HG03095 (cell line): ENCODE results near the gene H1-8.
"Not testable (repeated sequence)": the region's sequence is repeated elsewhere in the genome, so short reads cannot be mapped to it uniquely, and the experiment has no call there.

Source experiments
- ATAC-seq: cut with Tn5 transposase; IDR thresholded peaks from one replicate; pipeline ENCODE4 v1.9.1; 2021; ENCODE audit warnings: moderate library complexity; ENCODE audit not compliant: unreplicated experiment

The H1-8 gene, protein sequence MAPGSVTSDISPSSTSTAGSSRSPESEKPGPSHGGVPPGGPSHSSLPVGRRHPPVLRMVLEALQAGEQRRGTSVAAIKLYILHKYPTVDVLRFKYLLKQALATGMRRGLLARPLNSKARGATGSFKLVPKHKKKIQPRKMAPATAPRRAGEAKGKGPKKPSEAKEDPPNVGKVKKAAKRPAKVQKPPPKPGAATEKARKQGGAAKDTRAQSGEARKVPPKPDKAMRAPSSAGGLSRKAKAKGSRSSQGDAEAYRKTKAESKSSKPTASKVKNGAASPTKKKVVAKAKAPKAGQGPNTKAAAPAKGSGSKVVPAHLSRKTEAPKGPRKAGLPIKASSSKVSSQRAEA

DNA sequence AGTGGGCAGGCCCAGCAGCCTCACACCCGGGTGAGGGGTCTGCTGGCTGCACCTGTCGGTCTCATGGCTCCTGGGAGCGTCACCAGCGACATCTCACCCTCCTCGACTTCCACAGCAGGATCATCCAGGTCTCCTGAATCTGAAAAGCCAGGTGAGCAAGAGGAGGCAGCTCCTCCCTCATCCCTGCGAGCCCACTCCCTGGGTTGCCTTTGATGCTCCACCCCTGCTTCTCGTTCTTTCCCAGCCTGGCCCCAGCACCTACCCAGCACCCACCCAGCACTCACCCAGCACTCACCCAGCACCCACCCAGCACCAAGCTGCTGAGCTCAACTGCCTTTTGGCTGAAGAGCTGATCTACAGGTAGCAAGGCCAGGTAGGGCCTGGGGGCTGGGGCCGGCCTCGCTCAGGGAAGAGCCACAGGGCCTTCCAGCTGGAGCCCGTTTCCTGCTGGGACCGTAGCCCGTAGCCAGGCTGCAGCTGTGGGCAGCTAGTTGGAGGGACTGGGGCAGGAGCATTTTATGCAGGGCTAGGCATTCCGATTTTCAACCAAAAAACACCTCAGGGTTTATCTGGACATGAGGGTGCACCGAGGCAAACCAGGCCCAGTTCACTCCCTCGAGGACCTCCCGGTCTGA is at the start of gene H1-8:
Gene H1-8 (plus strand): TSS at position 20 of the 635 bp plus-strand sequence. CDS start 44 bp downstream, at position 64.
- ATAC-seq = no peak

- ATAC-seq = no peak
Measured at GRCh38 chr3:129493206-129493605, 49.8 kb upstream of the H1-8 start.

DNA sequence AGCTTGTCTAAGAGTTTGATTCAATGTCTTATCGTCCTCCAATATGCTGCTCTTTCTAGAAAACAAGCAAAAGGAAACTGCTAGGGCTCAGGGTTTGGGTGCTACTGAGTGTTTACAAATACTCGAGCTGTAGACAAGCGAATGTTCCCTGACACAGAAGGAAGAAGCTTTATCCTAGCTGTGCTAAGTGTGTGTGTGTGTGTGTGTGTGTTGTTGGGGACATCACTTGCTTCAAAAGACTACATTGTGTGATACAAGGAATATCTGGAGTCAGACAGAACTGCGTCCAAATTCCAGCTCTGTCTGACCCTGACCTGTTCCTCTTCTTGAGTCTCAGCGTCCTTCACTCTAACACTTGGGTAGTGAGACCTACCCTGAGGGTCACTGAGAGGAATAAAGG is 48.5 kb upstream of the H1-8 start:
- not testable (repeated sequence) for ATAC-seq

DNA sequence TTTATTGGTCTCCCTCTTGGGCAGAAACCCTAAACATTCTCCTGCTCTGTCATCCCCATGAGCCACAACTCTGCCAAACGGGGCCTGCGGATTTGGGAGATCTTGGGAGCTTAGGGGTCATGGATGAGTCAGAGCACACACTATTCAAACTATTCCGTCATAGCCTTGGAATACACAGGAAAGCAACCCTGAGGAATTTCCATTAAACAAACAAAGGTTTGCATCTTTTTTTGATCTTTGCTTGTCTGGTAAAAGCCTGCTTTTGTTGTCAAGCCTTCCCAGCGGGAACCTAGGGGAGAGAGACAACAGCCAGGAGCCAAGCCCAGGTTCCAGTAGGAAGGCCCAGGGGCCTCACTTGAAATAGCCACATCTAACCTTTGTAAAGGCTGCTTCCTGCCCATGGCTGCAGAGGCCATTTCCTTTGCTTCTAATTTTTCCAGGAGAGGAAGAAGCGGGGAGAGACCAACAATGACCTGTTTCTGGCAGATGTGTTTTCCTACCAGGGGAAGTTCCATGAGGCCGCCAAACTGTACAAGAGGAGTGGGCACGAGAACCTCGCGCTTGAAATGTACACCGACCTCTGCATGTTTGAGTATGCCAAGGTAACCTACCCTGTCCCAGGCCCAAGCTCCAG is 47.9 kb upstream of the H1-8 start:
- ATAC-seq = not testable (repeated sequence)

- ATAC-seq = not testable (repeated sequence)
Measured at GRCh38 chr3:129497876-129498275, 45.1 kb upstream of the H1-8 start.

GRCh38 chr3:129498603-129499488 is 44.1 kb upstream of the H1-8 start:
- not testable (repeated sequence) for ATAC-seq

DNA sequence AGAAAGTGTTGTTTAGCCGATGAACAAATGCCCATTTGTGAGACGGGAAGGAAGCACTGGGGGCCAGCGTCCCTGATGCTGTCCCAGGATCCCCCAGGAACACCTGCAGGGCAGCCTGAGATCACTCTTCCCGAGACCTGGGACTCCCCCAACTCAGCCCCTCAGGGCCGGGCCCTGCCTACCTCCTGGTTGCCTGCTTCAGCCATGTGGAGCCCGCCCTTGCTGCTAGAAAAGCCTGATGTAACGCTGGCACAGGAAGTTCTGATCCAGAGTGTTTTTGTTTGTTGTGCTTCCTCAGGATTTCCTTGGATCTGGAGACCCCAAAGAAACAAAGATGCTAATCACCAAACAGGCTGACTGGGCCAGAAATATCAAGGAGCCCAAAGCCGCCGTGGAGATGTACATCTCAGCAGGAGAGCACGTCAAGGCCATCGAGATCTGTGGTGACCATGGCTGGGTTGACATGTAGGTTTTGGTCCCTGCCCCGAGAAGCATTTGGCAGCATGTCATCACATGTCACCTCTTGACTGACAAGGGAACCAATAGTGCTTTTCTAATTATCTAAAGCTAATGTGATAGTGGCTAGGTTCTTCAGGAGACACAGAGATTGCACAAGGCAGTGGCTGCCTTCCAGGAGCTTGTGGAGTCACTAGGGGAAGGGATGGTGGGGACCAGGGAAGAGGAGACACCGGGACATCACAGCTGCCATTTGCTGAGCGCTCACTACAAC is 43.2 kb upstream of the H1-8 start:
- ATAC-seq = not testable (repeated sequence)

DNA sequence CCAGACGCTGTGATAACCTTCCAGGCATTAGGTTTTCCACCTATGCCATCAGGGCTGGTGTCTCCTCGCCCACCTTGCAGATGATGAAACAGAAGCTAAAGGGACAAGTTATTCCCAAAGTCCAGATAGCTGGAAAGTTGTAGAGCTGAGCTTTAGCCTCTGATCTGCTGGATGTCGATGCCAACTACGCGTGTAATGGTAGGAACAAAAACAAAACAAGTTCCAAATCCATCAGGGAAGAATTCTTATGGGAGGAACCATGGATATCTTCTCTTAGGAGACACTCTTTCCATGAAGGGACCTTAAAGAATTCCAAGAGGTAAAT is 42.7 kb upstream of the H1-8 start:
- ATAC-seq = no peak

- no peak for ATAC-seq
Measured at GRCh38 chr3:129501630-129502029, 41.3 kb upstream of the H1-8 start.

DNA sequence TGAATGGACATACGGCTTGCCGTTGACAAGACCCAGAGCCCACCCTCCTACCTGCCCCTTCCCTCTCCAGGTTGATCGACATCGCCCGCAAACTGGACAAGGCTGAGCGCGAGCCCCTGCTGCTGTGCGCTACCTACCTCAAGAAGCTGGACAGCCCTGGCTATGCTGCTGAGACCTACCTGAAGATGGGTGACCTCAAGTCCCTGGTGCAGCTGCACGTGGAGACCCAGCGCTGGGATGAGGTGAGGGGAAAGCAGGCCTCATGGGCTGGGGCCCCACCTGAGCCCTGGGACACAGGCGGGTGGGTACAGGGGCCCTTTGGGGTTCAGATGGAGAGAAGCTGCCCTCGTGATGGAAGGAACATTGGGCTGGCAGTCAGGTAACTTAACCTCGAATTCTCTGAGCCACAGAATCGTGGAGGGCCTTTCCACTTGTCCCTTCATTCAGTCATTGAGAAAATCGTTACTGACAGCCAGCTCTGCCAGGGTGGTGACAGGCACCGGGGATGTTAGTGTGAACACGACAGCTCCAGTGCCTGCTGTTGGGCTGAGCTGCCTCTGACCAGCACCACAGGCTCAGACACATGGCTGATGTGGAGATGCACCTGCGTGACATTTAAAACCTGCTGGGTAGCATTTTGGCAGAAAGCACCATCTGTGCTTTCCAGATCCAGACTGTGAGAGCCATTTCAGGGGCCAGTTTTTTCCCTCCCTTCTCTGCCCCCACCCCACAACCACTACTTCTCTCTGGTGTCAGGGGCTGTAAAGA is 40.1 kb upstream of the H1-8 start:
- ATAC-seq = no peak

GRCh38 chr3:129503471-129504291 is 39.3 kb upstream of the H1-8 start:
- ATAC-seq = no peak

- no peak for ATAC-seq
Measured at GRCh38 chr3:129504471-129505100, 38.4 kb upstream of the H1-8 start.

GRCh38 chr3:129505341-129505740 is 37.6 kb upstream of the H1-8 start:
- ATAC-seq = no peak

DNA sequence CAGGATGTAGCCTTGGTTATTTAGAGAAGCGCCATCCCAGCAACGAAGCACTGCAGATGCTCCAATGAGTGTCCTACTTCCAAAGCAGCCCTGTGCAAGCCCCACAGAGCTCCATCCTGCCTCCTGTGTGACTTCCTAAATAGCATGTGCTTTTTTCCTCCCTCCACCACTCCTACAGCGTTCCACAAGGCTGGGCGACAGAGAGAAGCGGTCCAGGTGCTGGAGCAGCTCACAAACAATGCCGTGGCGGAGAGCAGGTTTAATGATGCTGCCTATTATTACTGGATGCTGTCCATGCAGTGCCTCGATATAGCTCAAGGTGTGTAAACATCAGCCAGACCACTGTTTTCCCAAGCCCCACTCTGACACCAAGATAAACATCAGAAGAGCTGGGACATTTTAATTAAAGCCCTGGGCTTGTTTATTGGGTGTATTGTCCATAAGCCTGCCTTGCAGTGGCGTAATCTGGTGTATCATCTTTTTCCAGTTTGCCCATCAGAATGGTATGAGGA is 36.7 kb upstream of the H1-8 start:
- no peak for ATAC-seq

DNA sequence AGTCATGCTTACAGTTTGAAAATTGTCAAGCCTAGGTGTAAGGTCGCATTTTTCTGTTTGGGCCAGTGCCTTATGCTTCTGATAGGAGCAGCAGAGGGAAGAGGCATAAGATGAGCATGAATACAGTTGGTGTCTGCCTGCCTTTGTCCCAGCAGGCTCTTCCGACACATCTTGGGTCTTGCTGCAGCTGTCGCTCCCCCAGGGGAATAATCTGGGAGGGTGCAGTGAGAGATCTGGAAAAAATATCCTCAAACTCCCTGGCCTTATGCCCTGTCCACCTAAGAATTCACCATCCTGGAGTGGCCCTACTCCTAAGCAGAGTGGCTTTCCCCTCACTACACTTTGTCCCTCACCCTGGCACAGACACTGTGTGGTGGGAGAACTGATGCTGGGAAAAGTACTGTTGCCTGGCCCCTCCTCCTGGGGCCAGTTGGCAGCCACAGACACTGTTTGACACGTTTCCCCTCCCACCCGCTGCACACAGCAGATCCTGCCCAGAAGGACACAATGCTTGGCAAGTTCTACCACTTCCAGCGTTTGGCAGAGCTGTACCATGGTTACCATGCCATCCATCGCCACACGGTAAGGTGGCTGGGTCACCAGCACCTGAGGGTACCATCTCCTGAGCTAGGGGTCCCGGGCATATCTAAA is 35.7 kb upstream of the H1-8 start:
- no peak for ATAC-seq

DNA sequence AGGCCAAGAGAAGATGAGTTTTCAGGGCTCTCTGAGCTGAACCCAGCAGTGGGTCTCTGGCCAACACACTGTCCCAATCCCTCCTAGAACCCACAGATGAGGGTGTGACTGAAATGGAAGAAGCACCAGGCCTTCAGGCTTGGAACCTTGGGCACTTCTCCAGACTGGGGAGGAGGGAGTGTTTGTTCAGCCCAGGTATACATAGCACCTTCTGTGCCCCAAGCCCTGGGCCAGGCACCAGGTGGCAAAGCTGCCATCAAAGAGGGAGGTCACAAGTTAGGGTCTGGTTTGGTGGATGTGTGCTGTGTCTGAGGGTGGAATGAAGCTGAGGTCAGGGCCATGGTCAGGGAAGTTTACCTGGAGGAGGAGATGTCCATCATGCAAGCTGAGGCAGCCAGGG is 30.4 kb upstream of the H1-8 start:
- no peak for ATAC-seq

DNA sequence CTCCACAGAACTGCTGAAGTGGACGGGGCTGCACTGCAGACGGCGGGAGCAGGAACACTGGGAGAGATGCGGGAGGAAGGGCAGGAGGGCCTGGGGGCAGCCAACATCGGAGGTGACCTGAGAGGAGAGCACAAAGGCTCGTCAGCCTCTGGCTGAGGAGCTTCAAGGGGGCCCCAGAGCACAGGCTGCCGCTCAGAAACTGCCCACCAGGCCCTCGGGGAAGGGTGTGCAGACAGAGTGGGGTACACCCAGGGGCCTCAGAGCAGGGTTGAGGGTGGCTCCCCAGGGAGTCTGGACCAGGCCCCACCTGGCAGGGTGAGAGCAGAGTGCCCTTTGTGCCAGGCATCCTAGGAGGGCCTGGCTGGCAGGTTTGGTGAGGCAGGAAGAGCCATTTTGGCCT is 29.3 kb upstream of the H1-8 start:
- no peak for ATAC-seq

DNA sequence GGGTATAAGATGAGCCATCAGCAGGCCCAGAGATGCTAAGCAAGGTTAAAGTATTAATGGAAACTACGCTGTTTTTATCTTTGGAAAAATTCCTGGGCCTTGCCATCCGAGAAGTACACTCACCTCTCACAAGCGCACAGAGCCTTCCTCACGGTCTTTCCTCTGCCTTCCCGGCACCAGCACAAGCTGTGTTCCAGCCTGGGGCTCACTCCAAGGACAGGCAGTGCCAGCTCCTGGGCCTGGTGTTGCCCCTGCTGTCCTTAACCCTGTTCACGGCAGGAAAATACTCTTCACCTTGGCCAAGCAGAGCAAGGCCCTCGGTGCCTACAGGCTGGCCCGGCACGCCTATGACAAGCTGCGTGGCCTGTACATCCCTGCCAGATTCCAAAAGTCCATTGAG is 28.9 kb upstream of the H1-8 start:
- no peak for ATAC-seq
